SK-N-MC (cell line): ENCODE data around the gene CD52.
"Not testable (repeated sequence)": the region's sequence is repeated elsewhere in the genome, so short reads cannot be mapped to it uniquely, and the experiment has no call there.

Experiments used
- DNase-seq: peaks from one replicate; pipeline ENCODE4 v3.0.0-alpha.2; 2011; ENCODE audit warnings: low read depth, low spot score
- H3K27ac ChIP-seq: fragments of 200-600 bp; sonication (generic); 2 replicates; pipeline ENCODE4 v1.5.1; 2016; ENCODE audit warnings: mixed run types
- H3K36me3 ChIP-seq: fragments of 200-600 bp; sonication (generic); 2 replicates; pipeline ENCODE4 v1.6.1; 2017; ENCODE audit warnings: antibody characterized with exemption, low read length, mixed read lengths; ENCODE audit not compliant: insufficient read depth
- H3K4me3 ChIP-seq: fragments of 200-600 bp; sonication (generic); 2 replicates; pipeline ENCODE4 v1.5.1; 2016
- H3K9ac ChIP-seq: fragments of 200-600 bp; sonication (generic); 2 replicates; pipeline ENCODE4 v1.8.0; 2017; ENCODE audit warnings: mixed run types, mixed read lengths; ENCODE audit not compliant: insufficient read length
- H3K9me3 ChIP-seq: fragments of 200-600 bp; sonication (generic); 2 replicates; pipeline ENCODE4 v1.6.1; 2017; ENCODE audit warnings: low read depth, mild to moderate bottlenecking, antibody characterized with exemption, low read length, moderate library complexity, mixed read lengths
- EZH2 ChIP-seq: fragments of 200-600 bp; sonication (generic); IDR thresholded peaks from one replicate; pipeline ENCODE4 v1.6.1; 2017; ENCODE audit warnings: antibody characterized with exemption
- FOXP2 ChIP-seq: optimal IDR thresholded peaks from 2 replicates; pipeline ENCODE3; 2011; ENCODE audit warnings: mild to moderate bottlenecking, moderate library complexity; ENCODE audit not compliant: insufficient read depth; ENCODE audit errors: extremely low read length, control extremely low read depth
- POLR2AphosphoS5 ChIP-seq: IDR thresholded peaks from 2 replicates; pipeline ENCODE4 v1.6.1; 2012; ENCODE audit warnings: mild to moderate bottlenecking, low read depth, low read length, borderline replicate concordance

Gene CD52

DNA sequence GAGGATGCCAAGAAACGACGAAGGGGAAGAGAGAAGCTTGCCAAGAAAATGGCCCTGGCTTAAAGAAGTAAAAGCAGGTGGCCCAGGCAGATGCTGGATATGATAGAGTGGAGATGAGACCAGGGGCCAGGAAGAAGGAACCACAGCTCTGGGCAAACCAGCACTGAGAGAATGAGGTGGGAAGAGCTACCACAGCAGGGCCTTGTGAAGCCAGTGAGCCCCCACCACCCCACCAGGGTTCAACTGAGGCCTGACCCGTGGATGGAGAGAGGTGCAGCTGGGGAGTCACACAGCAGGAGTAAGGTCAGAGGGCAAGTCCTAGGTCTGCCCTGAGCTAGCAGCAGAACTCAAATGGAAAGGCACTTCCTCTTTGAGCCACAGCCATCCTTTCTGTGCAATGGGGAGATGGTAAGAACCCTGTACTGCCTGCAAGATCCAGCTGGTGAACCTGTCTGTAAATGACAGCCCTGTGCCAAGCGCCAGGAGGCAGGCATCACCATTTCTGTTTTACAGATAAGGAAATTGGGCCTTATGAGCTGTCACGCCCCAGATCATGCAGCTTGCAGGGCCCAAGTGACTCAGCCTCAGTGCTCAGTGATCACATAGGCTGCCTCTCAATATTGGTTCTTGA, 29.3 kb upstream of the CD52 start:
- TF ChIP-seq POLR2AphosphoS5 (no peak), FOXP2 (no peak), EZH2 (no peak)
- DNase-seq = no peak
- no peak overlapping the region for H3K27ac ChIP-seq
- H3K36me3 ChIP-seq = no peaks in the 10 kb centered on the region
- no peaks in the 10 kb centered on the region for H3K9me3 ChIP-seq
- no peak overlapping the region for H3K4me3 ChIP-seq
- no peak overlapping the region for H3K9ac ChIP-seq

DNA sequence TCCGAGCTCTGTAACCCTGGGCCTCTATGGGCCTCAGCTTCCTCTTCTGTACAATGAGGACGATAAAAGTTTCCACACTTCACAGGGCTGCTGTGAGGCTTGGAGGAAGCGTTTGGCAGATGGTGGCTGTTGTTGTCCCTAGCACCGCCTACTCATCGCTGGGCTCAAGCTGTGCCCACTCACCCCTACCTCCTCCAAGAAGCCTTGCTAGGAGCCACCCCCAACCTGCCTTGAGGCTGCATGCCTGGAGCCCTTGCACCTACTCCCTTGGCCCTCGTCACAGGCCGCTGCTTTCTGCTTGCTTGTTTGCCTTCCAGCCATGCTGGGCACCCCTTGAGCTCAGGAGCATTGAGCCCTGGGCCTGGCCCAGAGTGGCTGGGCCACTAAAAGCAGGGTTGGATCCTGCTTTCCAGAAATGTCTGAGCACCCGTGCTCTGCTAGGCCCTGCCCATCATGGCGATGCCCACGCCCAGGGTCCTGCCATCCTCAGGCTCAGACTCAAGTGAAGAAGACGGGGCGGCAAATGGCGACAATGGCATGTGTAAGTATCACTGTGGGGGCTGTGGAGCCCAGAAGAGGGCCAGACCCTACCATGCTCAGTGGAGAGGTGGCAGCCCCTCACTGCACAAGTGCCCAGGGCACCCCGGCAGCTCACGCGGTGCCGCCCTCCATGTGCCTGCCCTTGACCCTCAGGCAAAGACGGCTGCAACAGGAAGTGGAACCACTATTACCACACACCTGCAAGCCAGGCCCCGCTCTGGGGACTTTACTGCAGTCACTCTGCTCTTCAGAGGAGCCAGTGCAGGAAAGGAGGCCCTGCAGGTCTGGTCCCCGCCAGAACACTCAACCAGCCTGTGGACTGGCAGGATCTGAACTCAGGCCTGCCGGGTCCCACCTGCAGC, 28.3 kb upstream of the CD52 start:
- Histone ChIP-seq H3K4me3 (no peak overlapping the region), H3K9ac (no peak overlapping the region), H3K27ac (no peak overlapping the region), H3K36me3 (no peaks in the 10 kb centered on the region), H3K9me3 (no peaks in the 10 kb centered on the region)
- TF ChIP-seq EZH2 (no peak), POLR2AphosphoS5 (no peak), FOXP2 (no peak)
- DNase-seq = no peak

DNA sequence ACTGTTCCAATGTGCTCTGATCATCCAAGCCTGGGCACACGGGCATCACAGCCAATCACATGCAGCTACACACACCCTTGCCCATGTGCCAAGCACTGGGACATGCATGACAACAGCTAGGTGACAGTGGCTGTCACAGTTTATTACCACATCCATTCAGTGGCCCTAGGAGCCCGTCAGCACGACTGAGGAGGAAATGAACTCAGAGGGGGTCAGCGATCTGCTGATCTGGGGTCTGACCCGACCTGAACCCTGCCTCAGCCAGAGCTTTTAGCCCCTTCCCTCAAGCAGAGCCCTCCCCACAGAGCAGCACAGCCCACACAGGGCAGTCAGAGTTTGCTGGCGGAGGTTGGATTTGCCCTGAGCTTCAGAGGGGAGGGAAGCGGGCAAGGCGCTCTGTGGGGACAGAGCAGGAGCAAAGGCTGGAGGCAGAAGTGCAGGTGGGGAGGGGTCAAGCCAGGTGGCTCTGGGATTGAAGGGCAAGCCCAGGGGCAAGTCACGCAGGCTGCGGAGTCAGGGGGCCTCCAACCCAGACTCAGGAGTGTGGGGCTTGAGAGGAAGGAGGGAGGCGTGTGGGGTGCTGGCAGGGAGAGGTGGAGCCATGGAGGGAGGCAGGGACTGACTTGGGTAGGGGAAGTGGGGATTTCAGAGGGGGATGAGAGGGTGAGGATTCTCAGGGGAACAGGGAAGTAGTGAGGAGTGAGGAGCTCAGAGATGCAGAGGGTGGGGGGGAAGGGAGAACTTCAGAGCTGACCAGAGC, 27.5 kb upstream of the CD52 start:
- TF ChIP-seq POLR2AphosphoS5 = no peak
- no peak for TF ChIP-seq FOXP2
- TF ChIP-seq EZH2 = no peak
- H3K9ac ChIP-seq = no peak overlapping the region
- H3K27ac ChIP-seq = no peak overlapping the region
- no peak for DNase-seq
- no peaks in the 10 kb centered on the region for H3K9me3 ChIP-seq
- H3K36me3 ChIP-seq = no peaks in the 10 kb centered on the region
- no peak overlapping the region for H3K4me3 ChIP-seq

DNA sequence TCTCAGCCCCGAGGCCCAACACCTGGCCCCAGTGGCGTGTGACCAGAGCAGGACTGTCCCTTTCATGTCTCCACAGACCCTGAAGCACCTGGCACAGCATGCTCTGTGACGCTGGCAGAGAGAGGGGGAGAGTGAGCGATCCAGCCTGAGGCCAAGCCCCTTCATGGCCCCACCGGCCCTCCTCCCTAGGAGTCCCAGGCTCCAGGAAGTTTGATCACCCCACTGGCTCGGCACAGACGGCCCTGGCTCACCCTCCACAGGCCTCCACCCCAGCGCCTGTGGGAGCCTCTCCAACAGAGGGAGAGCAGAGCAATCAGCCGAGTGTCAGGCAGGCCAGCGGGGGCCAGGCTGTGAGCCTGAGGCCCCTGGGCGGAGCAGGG, 26.9 kb upstream of the CD52 start:
- H3K4me3 ChIP-seq = no peak overlapping the region
- H3K9me3 ChIP-seq = no peaks in the 10 kb centered on the region
- H3K9ac ChIP-seq = no peak overlapping the region
- DNase-seq = no peak
- TF ChIP-seq POLR2AphosphoS5 (no peak), EZH2 (no peak), FOXP2 (no peak)
- no peak overlapping the region for H3K27ac ChIP-seq
- no peaks in the 10 kb centered on the region for H3K36me3 ChIP-seq

DNA sequence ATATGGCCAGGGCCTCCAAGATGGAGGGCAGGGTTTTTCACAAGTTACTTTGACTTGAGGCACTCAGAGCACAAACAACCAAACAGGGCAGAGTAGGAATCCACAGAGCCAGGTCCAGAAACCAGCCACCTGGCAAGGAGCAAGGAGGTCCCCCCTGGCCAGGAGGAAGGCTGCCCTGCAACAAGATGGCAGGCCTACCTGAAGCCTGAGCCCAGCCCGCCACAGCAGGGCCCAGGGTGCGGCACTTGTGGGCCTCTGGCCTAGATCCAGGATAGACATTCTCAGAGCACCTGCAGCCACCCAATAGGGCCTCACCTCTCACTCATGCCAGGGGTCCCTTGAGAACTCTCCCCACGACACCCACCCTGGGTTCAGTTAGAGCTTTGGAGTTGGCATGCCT, 26.3 kb upstream of the CD52 start:
- no peak for TF ChIP-seq POLR2AphosphoS5
- no peak for TF ChIP-seq EZH2
- TF ChIP-seq FOXP2 = no peak
- Histone ChIP-seq H3K36me3 (no peaks in the 10 kb centered on the region), H3K27ac (no peak overlapping the region), H3K9me3 (no peaks in the 10 kb centered on the region), H3K9ac (no peak overlapping the region), H3K4me3 (no peak overlapping the region)
- no peak for DNase-seq

DNA sequence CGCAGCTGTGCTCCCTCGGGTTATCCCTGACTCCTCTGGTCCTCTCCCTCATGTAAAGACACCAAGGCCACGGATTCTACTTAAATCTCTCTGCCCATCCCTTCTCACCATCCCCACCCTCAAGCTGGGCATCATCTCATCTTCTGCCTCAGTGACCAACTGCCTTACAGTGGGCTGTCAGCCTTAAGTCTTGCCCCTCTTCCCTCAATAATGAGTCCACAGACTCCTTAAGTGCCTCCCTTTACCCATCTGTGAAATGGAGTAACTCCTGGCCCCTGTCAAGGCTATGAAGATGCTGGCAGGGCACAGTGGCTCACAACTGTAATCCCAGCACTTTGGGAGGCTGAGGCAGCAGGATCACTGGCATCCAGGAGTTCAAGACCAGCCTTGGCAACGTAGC, 25.8 kb upstream of the CD52 start:
- DNase-seq = no peak
- H3K27ac ChIP-seq = no peak overlapping the region
- no peak overlapping the region for H3K4me3 ChIP-seq
- TF ChIP-seq POLR2AphosphoS5 (no peak), EZH2 (no peak), FOXP2 (no peak)
- H3K9me3 ChIP-seq = no peaks in the 10 kb centered on the region
- no peaks in the 10 kb centered on the region for H3K36me3 ChIP-seq
- H3K9ac ChIP-seq = no peak overlapping the region

DNA sequence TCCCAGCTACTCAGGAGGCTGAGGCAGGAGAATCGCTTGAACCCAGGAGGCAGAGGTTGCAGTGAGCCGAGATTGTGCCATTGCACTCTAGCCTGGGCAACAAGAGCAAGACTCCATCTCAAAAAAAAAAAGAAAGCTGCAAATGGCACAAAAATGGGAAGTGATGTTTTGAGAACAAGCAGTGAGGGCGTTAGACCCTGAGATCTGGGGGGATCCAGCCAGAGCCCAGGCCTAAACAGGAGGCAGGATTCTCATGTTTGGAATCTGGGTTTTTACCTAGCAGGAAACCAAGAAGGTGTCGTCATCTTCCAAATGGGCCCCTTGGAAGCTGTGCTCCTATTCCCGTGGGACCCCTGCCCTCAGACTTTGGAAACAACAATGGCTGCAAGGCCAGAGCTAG, 25.0 kb upstream of the CD52 start:
- DNase-seq, H3K36me3 ChIP-seq, H3K9me3 ChIP-seq, H3K27ac ChIP-seq, H3K4me3 ChIP-seq, H3K9ac ChIP-seq: not testable (repeated sequence)

DNA sequence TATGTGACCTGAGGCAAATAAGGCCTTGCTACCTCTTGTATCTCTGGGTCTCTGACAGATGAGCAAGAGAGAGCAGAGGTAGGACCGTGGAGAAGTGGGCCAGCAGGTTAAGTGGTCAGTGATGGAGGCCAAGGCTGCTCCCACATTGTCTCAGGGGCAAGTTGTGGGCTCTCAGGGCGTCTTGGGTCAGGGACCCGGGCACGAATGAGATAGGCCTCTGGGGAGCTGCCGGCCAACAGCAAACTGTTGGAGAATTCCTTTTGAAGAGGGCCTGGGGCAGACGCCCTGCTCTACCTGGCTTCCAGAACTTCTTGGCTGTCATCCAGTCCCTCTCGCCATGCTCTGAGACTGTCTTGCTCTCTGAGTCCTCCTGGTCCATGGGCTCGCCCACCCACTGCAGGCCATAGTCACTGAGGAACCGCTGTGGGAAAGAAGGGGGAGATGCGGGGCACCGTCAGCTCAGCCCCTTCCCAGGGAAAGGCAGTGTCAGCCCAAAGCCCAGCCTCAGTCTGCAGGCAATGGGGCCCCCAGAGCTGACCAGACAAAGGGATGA, 23.8 kb upstream of the CD52 start:
- H3K9ac ChIP-seq = no peak overlapping the region
- H3K4me3 ChIP-seq = no peak overlapping the region
- no peak overlapping the region for H3K27ac ChIP-seq
- no peak for DNase-seq
- H3K9me3 ChIP-seq = no peaks in the 10 kb centered on the region
- H3K36me3 ChIP-seq = no peaks in the 10 kb centered on the region
- TF ChIP-seq FOXP2 (no peak), EZH2 (no peak), POLR2AphosphoS5 (no peak)
